ENCODE results near the gene RIT2.

DNA sequence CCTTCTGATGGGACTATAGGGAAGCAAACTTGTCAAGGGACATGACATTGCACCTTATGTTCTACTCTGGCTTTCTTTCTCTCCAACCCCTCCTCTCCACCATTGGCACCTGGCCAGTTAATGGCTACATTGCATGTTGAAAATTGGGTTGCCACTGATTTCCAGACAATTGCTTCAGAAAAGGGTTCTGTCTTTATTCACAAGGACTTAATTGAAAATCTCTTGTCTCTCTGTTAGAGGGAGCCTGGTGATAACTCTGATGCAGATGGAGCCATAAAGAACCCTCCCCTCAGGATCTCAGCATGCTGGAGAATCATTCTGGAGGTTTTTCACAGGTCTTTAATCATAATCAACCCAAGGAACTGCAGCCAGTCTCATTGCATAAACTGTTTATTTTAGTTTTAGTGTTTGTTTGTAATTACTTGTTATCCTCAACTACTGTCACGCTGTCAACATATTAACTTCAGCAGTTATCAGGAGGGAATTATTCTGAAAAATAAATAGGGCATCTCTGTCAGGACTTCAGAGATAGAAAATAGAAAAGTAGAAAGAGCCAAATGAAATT lies 316.8 kb downstream of the RIT2 start:
- TF ChIP-seq, protein P1, sequence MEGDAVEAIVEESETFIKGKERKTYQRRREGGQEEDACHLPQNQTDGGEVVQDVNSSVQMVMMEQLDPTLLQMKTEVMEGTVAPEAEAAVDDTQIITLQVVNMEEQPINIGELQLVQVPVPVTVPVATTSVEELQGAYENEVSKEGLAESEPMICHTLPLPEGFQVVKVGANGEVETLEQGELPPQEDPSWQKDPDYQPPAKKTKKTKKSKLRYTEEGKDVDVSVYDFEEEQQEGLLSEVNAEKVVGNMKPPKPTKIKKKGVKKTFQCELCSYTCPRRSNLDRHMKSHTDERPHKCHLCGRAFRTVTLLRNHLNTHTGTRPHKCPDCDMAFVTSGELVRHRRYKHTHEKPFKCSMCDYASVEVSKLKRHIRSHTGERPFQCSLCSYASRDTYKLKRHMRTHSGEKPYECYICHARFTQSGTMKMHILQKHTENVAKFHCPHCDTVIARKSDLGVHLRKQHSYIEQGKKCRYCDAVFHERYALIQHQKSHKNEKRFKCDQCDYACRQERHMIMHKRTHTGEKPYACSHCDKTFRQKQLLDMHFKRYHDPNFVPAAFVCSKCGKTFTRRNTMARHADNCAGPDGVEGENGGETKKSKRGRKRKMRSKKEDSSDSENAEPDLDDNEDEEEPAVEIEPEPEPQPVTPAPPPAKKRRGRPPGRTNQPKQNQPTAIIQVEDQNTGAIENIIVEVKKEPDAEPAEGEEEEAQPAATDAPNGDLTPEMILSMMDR (IDR thresholded peaks at IDR 0.05; ENCODE audit: insufficient read depth, low read length, poor library complexity, severe bottlenecking), result no peak
- no peak for TF ChIP-seq EZH2phosphoT487 (conservative IDR thresholded peaks at IDR 0.05; ENCODE audit: low read length)
